ENCODE results near the gene CDT1. TPM values are rescaled to one million over a fixed set of nuclear protein-coding genes. Genes with fewer than 3 reads are reported as not detected.
A peak's percentile ranks its signal among the peaks of the same experiment; 100 is the strongest.

Gene CDT1
- total RNA-seq, 1 experiment from 2014 or later = 30.6 TPM

GRCh38 chr16:88836791-88837190, 33.2 kb downstream of the CDT1 start:
- DNase-seq (ENCODE audit: low read depth) = no peak

- no peak for DNase-seq (ENCODE audit: low read depth)
Measured at GRCh38 chr16:88837806-88838205, 34.2 kb downstream of the CDT1 start.

- DNase-seq (ENCODE audit: low read depth) = no peak
Measured at GRCh38 chr16:88838566-88838965, 35.0 kb downstream of the CDT1 start.

GRCh38 chr16:88839026-88839529, 35.5 kb downstream of the CDT1 start:
- no peak for DNase-seq (ENCODE audit: low read depth)

GRCh38 chr16:88839745-88840599, 36.4 kb downstream of the CDT1 start:
- DNase-seq (ENCODE audit: low read depth) = no peak

- DNase-seq (ENCODE audit: low read depth) = no peak
Measured at GRCh38 chr16:88840600-88841215, 37.1 kb downstream of the CDT1 start.

GRCh38 chr16:88841521-88842307, 38.1 kb downstream of the CDT1 start:
- DNase-seq (ENCODE audit: low read depth) = no peak

GRCh38 chr16:88842308-88842756, 38.7 kb downstream of the CDT1 start:
- no peak for DNase-seq (ENCODE audit: low read depth)

DNA sequence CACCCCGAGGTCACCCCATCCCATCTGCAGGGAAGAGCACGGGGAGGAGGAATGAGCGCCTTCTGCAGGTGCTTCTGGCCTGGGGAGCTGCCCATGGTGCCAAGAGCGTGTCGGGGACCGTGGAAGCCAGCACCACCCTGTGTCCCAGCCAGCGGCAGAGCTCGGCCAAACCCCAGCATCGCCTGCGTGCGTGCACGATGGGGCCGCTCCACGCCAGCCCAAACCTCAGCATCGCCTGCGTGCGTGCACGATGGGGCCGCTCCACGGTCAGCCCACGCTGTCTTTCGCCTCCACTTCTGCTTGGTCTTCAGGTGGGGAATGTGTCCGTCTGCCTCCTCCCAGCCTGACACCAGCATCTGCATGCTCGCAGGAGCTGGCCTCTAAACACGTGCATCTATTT, 39.2 kb downstream of the CDT1 start:
- DNase-seq (ENCODE audit: low read depth) = no peak

DNA sequence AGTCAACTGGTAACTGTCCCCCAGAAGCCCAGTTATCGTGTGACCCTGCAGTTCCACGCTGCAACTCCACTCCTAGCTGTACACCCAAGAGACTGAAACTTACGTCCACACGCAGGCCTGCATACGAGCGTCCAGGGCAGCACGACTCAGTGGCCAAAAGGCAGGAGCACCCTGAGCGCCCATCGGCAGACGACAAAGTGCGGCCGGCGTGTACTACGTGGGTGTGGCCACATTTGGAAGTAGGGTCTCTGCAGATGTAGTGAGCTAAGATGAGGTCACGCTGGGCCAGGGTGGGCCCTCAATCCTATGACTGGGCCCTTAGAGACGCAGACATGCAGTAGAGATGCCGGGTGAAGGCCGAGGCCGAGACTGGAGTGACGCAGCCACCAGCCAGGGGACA, 39.7 kb downstream of the CDT1 start:
- DNase-seq (ENCODE audit: low read depth) = no peak

DNA sequence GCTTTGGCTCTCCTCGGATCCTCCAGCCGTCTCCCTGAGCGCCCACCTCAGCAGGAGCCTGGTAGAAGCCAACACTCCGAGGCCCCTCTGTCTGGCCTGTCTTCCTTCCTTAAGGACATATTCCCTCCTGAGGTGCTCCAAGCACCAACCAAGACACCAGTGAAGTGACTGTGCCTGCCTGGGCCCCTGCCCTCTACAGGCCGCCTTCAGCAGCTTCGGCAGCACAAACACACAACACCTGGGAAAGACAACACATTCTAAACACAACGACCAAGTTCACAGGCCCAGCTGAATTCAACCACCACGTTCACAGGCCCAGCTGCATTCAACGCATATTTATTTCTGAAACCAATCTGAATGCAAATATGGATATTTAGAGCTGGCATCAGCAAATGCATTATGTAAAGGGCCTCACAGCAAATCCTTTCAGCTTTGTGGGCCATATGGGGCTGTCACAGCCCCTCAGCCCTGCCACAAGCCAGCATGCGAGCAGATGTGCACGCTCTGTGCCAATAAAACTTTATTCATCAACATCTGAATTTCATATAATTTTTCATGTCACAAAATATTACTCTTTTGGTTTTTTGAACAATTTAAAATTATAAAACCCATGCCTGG, 40.9 kb downstream of the CDT1 start:
- no peak for DNase-seq (ENCODE audit: low read depth)

DNA sequence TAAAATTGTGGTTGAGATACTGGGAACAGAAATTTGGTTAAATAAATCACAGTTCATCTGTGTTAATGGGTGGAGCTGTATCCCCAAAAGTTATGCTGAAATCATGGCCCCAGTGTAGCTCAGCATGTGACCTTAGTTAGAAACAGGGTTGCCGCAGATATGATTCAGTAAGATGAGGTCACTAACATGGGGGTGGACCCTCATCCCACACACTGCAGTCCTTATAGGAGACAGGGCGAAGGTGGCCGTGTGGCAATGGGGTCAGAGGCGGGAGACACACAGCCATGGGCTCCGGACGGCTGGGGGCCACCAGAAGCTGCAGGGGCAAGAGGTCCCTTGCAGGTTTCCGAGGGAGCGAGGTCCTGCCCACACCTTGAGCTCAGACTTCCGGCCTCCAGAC, 42.5 kb downstream of the CDT1 start:
- DNase-seq (ENCODE audit: low read depth) = peak; percentile 25

DNA sequence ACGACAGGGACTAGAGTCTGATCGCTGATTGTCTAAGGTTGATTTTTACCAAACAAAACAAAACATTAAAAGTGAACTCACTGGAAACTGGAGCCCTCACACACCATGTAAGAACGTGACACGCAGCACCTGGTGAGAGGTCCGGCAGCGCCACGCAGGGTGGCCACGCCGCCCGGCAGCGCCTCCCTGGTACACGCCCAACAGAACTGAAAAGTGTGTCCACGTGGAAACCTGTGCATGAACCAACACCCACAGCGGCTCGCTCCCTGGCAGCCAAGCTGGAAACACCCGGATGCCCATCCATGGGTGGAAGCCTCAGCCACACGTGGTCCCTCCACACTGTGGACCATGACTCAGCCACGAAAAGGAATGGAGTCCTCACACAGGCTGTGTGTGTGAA, 44.1 kb downstream of the CDT1 start:
- no peak for DNase-seq (ENCODE audit: low read depth)

DNA sequence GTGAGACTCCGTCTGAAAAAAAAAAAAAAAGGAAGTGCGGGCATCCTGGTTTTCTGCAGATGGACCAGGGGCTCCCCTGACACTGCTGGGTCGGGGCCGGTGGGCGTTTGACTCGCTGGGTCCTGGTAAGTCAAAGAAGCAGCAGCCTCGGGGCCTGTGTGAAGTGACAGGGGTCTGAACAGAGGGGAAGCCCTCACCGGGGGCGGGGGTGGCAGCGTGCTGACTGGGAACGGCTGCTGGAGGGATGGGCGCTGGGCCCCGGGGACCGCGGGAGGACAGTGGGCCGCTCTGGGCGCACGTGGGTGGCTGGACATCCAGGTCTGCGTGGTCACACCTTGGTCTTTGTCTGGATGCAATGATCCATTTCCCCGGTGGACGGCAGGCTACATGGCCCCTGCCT, 45.0 kb downstream of the CDT1 start:
- DNase-seq (ENCODE audit: low read depth) = no peak

GRCh38 chr16:88850531-88851199, 47.1 kb downstream of the CDT1 start:
- no peak for DNase-seq (ENCODE audit: low read depth)

DNA sequence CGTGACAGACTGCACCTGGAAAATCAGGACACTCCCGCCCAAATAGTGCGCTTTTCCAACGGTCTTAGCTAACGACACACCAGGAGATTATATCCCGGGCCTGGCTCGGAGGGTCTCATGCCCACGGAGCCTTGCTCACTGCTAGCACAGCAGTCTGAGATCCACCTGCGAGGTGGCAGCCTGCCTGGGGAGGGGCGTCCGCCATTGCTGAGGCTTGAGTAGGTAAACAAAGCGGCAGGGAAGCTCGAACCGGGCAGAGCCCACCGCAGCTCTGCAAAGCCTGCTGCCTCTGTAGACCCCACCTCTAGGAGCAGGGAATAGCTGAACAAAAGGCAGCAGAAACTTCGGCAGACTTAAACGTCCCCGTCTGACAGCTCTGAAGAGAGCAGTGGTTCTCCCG, 48.0 kb downstream of the CDT1 start:
- no peak for DNase-seq (ENCODE audit: low read depth)

GRCh38 chr16:88853325-88853941, 49.8 kb downstream of the CDT1 start:
- DNase-seq (ENCODE audit: low read depth) = no peak

DNA sequence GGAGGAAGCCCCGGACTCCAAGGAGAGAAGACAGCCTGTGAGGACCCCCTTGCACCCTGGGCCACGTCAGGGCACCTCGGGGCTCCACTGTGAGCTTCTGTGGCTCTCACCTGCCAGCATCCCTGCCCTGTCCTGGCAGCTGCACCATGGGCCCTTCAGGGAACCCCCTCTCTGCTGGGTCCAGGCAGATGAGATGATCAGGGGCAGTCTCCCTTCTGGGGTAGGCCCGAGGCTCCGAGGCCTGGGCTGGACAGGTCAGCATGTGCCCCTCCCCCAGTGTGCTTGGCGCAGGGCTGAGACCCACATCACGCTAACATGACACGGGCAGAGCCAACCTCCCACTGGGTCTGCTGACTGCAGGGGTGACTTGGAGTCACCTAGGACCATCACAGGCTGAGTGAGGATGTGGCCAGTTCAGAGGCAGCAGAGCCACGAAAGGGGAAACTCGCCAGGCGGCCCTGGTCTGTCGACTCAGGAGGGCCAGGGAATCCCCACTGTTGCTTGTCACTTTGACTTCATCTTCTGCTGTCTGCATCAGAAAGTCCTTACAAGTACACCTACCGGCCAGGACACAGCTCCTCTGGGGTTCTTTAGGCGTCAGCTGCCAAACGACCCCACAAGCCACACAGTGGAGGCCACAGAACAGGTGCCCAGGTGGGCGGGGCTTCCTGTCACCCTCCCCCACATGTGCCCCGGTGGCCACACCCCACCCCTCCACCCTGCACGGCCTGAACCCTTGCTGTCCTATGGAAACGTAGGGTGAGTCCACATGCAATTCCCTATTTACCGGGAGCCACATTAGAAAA, 50.9 kb downstream of the CDT1 start:
- no peak for DNase-seq (ENCODE audit: low read depth)

- no peak for DNase-seq (ENCODE audit: low read depth)
Measured at GRCh38 chr16:88855176-88855575, 51.6 kb downstream of the CDT1 start.

GRCh38 chr16:88855736-88856121, 52.1 kb downstream of the CDT1 start:
- DNase-seq (ENCODE audit: low read depth) = no peak
